Measurements from ENCODE around the gene RPN2.

Gene RPN2

GRCh38 chr20:37155987-37156386 lies 23.1 kb upstream of the RPN2 start:
- H3K9ac ChIP-seq (ENCODE audit: low read depth, low read length): no peak overlapping the region
- H3K27ac ChIP-seq (ENCODE audit: low read depth, low read length): no peak overlapping the region
- no peaks in the 10 kb centered on the region for H3K9me3 ChIP-seq (ENCODE audit: control insufficient read depth, insufficient read depth, low read length)
- H3K27me3 ChIP-seq (ENCODE audit: control insufficient read depth, insufficient read depth, low read length): no peaks in the 10 kb centered on the region
- no peaks in the 10 kb centered on the region for H3K36me3 ChIP-seq (ENCODE audit: control insufficient read depth, insufficient read depth, low read length)
- H3K4me1 ChIP-seq (ENCODE audit: control insufficient read depth, insufficient read depth, low read length): no peaks in the 10 kb centered on the region
- H3K4me3 ChIP-seq (ENCODE audit: low read depth, low read length): no peak overlapping the region

- no peaks in the 10 kb centered on the region for H3K36me3 ChIP-seq (ENCODE audit: control insufficient read depth, insufficient read depth, low read length)
- no peaks in the 10 kb centered on the region for H3K27me3 ChIP-seq (ENCODE audit: control insufficient read depth, insufficient read depth, low read length)
- no peak overlapping the region for H3K27ac ChIP-seq (ENCODE audit: low read depth, low read length)
- H3K9me3 ChIP-seq (ENCODE audit: control insufficient read depth, insufficient read depth, low read length): no peaks in the 10 kb centered on the region
- no peak overlapping the region for H3K4me3 ChIP-seq (ENCODE audit: low read depth, low read length)
- no peak overlapping the region for H3K9ac ChIP-seq (ENCODE audit: low read depth, low read length)
- H3K4me1 ChIP-seq (ENCODE audit: control insufficient read depth, insufficient read depth, low read length): no peaks in the 10 kb centered on the region
These were observed 20.9 kb upstream of the RPN2 start for GRCh38 chr20:37158248-37158647.

DNA sequence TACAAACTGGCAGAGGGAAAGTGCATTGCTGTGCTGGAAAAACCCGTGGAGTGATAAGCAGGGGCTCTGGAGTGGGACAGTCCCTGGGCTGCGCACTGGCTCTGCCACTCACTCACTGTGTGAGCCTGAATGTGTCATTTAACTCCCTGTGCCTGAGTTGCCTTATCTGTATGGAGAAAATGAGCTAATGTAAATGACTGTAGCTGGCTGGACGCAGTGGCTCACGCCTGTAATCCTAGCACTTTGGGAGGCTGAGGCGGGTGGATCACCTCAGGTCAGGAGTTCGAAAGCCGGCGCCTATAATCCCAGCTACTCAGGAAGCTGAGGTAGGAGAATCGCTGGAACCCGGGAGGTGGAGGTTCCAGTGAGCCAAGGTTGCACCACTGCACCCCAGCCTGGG lies 18.4 kb upstream of the RPN2 start:
- Histone ChIP-seq H3K4me3 (ENCODE audit: low read depth, low read length) (no peak overlapping the region), H3K9ac (ENCODE audit: low read depth, low read length) (no peak overlapping the region), H3K36me3 (ENCODE audit: control insufficient read depth, insufficient read depth, low read length) (no peaks in the 10 kb centered on the region), H3K27ac (ENCODE audit: low read depth, low read length) (no peak overlapping the region), H3K9me3 (ENCODE audit: control insufficient read depth, insufficient read depth, low read length) (no peaks in the 10 kb centered on the region), H3K27me3 (ENCODE audit: control insufficient read depth, insufficient read depth, low read length) (no peaks in the 10 kb centered on the region), H3K4me1 (ENCODE audit: control insufficient read depth, insufficient read depth, low read length) (no peaks in the 10 kb centered on the region)

- Histone ChIP-seq H3K27me3 (ENCODE audit: control insufficient read depth, insufficient read depth, low read length) (no peaks in the 10 kb centered on the region), H3K9me3 (ENCODE audit: control insufficient read depth, insufficient read depth, low read length) (no peaks in the 10 kb centered on the region)
These were observed 17.1 kb upstream of the RPN2 start for GRCh38 chr20:37161830-37162549.

DNA sequence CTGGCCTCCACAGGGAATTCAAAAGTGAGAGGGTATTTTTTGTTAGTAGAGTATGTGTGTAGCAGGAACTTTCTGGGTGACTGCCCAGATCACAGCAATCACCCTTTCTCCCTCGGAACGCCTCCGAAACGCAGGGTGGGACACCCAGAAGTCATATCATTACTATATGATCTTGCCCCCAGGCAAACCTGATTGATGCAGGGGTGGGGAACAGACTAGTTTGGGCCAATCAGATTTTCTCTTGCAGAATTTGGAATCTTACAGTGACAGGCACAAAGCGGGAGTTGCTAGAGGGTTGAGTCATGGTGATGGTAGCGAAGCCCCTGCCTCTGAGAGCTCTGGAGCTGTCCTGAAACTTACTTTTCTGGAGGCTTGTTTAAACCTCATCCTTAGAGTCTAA lies 16.5 kb upstream of the RPN2 start:
- H3K9me3 ChIP-seq (ENCODE audit: control insufficient read depth, insufficient read depth, low read length): no peaks in the 10 kb centered on the region
- no peaks in the 10 kb centered on the region for H3K4me1 ChIP-seq (ENCODE audit: control insufficient read depth, insufficient read depth, low read length)
- H3K4me3 ChIP-seq (ENCODE audit: low read depth, low read length): no peak overlapping the region
- H3K36me3 ChIP-seq (ENCODE audit: control insufficient read depth, insufficient read depth, low read length): no peaks in the 10 kb centered on the region
- H3K27me3 ChIP-seq (ENCODE audit: control insufficient read depth, insufficient read depth, low read length): no peaks in the 10 kb centered on the region
- H3K27ac ChIP-seq (ENCODE audit: low read depth, low read length): no peak overlapping the region
- H3K9ac ChIP-seq (ENCODE audit: low read depth, low read length): no peak overlapping the region

More at GRCh38 chr20:37161830-37162549, 17.1 kb upstream of the RPN2 start:
- no peaks in the 10 kb centered on the region for H3K36me3 ChIP-seq (ENCODE audit: control insufficient read depth, insufficient read depth, low read length)
- H3K4me3 ChIP-seq (ENCODE audit: low read depth, low read length): no peak overlapping the region
- H3K27ac ChIP-seq (ENCODE audit: low read depth, low read length): no peak overlapping the region
- H3K4me1 ChIP-seq (ENCODE audit: control insufficient read depth, insufficient read depth, low read length): no peaks in the 10 kb centered on the region
- no peak overlapping the region for H3K9ac ChIP-seq (ENCODE audit: low read depth, low read length)

DNA sequence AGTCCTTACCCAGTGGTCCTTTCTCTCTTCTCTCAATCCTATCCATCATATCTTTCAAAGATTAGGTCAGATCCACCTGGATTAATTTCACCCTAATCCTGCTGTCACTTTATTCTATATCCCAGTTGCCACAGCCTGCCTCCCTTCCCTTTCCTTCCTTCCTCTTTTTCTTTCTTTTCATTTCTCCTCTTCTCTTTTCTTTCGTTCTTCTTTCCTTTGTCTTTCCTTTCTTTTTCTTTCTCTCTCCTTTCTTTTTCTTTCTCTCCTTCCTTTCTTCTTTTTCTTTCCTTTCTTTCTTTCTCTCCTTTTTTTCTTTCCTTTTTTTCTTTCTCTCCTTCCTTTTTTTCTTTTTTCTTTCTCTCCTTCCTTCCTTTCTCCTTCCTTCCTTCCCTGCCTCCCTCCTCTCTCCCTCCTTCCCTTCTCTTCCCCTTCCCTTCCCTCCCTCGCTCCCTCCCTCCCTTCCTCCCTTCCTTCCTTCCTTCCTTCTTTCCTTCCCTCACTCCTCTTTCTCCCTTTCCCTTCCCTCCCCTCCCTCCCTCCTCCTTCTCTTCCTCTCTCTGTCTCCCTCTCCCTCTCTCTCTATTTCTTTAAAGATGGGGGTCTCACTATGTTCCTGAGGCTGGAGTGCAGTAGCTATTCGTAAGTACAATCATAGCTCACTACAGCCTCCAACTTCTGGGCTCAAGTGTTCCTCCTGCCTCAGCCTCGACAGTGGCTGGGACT lies 15.1 kb upstream of the RPN2 start:
- no peaks in the 10 kb centered on the region for H3K9me3 ChIP-seq (ENCODE audit: control insufficient read depth, insufficient read depth, low read length)
- H3K9ac ChIP-seq (ENCODE audit: low read depth, low read length): no peak overlapping the region
- no peak overlapping the region for H3K4me3 ChIP-seq (ENCODE audit: low read depth, low read length)
- no peaks in the 10 kb centered on the region for H3K27me3 ChIP-seq (ENCODE audit: control insufficient read depth, insufficient read depth, low read length)
- no peaks in the 10 kb centered on the region for H3K4me1 ChIP-seq (ENCODE audit: control insufficient read depth, insufficient read depth, low read length)
- no peak overlapping the region for H3K27ac ChIP-seq (ENCODE audit: low read depth, low read length)
- no peaks in the 10 kb centered on the region for H3K36me3 ChIP-seq (ENCODE audit: control insufficient read depth, insufficient read depth, low read length)

GRCh38 chr20:37165031-37165430 lies 14.1 kb upstream of the RPN2 start:
- Histone ChIP-seq H3K27me3 (ENCODE audit: control insufficient read depth, insufficient read depth, low read length) (no peaks in the 10 kb centered on the region), H3K27ac (ENCODE audit: low read depth, low read length) (no peak overlapping the region), H3K9ac (ENCODE audit: low read depth, low read length) (no peak overlapping the region), H3K4me3 (ENCODE audit: low read depth, low read length) (no peak overlapping the region), H3K9me3 (ENCODE audit: control insufficient read depth, insufficient read depth, low read length) (no peaks in the 10 kb centered on the region), H3K4me1 (ENCODE audit: control insufficient read depth, insufficient read depth, low read length) (no peaks in the 10 kb centered on the region), H3K36me3 (ENCODE audit: control insufficient read depth, insufficient read depth, low read length) (no peaks in the 10 kb centered on the region)

GRCh38 chr20:37166867-37167266 lies 12.3 kb upstream of the RPN2 start:
- no peaks in the 10 kb centered on the region for H3K9me3 ChIP-seq (ENCODE audit: control insufficient read depth, insufficient read depth, low read length)
- H3K27me3 ChIP-seq (ENCODE audit: control insufficient read depth, insufficient read depth, low read length): no peaks in the 10 kb centered on the region
- no peak overlapping the region for H3K27ac ChIP-seq (ENCODE audit: low read depth, low read length)
- H3K4me1 ChIP-seq (ENCODE audit: control insufficient read depth, insufficient read depth, low read length): no peaks in the 10 kb centered on the region
- H3K36me3 ChIP-seq (ENCODE audit: control insufficient read depth, insufficient read depth, low read length): no peaks in the 10 kb centered on the region
- H3K9ac ChIP-seq (ENCODE audit: low read depth, low read length): no peak overlapping the region
- H3K4me3 ChIP-seq (ENCODE audit: low read depth, low read length): no peak overlapping the region

GRCh38 chr20:37172836-37173235 lies 6.3 kb upstream of the RPN2 start:
- Histone ChIP-seq H3K4me3 (ENCODE audit: low read depth, low read length) (no peak overlapping the region), H3K36me3 (ENCODE audit: control insufficient read depth, insufficient read depth, low read length) (no peaks in the 10 kb centered on the region), H3K9ac (ENCODE audit: low read depth, low read length) (no peak overlapping the region), H3K27ac (ENCODE audit: low read depth, low read length) (no peak overlapping the region), H3K4me1 (ENCODE audit: control insufficient read depth, insufficient read depth, low read length) (no peaks in the 10 kb centered on the region), H3K27me3 (ENCODE audit: control insufficient read depth, insufficient read depth, low read length) (no peaks in the 10 kb centered on the region), H3K9me3 (ENCODE audit: control insufficient read depth, insufficient read depth, low read length) (no peaks in the 10 kb centered on the region)

DNA sequence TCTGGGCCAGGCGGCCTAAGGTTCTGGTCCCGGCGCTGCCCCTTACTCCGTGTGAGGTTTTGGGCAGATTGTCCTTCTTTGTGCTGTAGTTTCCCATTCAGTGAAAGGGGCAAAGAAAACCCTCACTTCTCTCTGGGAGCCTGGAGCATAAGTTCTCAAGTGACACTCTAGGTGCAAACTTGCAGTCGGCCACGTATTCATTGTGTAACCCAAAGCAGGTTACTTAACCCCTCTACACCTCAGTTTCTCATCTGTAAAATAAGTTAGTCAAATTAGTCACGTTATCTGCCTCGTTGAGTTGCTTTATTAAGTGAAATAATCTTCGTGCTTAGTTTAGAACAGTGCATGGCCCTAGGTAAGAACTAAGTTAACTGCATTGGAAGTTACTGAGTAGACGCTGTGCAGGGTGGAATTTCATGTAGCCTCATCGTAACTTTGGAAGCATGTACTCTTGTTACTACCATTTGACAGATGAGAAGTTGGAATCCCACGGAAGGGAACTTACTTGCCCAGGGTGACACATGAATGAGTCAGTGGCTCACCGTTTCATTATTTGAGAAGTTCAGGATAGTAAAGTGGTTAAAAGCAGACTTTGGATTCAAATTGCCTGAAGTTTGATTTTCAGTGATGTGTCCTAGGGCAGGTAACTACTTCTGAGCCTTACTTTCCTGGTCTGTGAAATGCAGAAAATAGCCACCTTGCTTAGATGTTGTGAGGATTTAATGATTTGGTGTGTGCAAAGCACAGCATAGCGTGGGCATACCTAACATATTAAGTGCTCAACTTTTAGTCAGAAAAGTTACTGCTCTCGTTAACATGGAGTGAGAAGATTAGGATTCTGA lies 774 bp downstream of the RPN2 start:
- Histone ChIP-seq H3K9ac (ENCODE audit: low read depth, low read length) (peak overlapping the region; percentile 99), H3K4me1 (ENCODE audit: control insufficient read depth, insufficient read depth, low read length) (peaks cover 7% of the 10 kb centered on the region; the same call in 1 of the 2 replicates), H3K36me3 (ENCODE audit: control insufficient read depth, insufficient read depth, low read length) (peaks cover 20% of the 10 kb centered on the region), H3K9me3 (ENCODE audit: control insufficient read depth, insufficient read depth, low read length) (no peaks in the 10 kb centered on the region), H3K27me3 (ENCODE audit: control insufficient read depth, insufficient read depth, low read length) (no peaks in the 10 kb centered on the region), H3K27ac (ENCODE audit: low read depth, low read length) (peak overlapping the region; percentile 95), H3K4me3 (ENCODE audit: low read depth, low read length) (peak overlapping the region; percentile 75)

- Histone ChIP-seq H3K4me3 (ENCODE audit: low read depth, low read length) (no peak overlapping the region), H3K4me1 (ENCODE audit: control insufficient read depth, insufficient read depth, low read length) (peaks cover under 1% of the 10 kb centered on the region; the same call in 1 of the 2 replicates), H3K27ac (ENCODE audit: low read depth, low read length) (no peak overlapping the region), H3K27me3 (ENCODE audit: control insufficient read depth, insufficient read depth, low read length) (no peaks in the 10 kb centered on the region), H3K9ac (ENCODE audit: low read depth, low read length) (no peak overlapping the region), H3K9me3 (ENCODE audit: control insufficient read depth, insufficient read depth, low read length) (no peaks in the 10 kb centered on the region), H3K36me3 (ENCODE audit: control insufficient read depth, insufficient read depth, low read length) (peaks cover 69% of the 10 kb centered on the region)
These were observed 6.6 kb downstream of the RPN2 start for GRCh38 chr20:37185686-37186085.
